Type B pancreatic cell (in vitro differentiated cells): ENCODE results near the gene CSRP2. TPM values are rescaled to one million over a fixed set of nuclear protein-coding genes. Genes with fewer than 3 reads are reported as not detected.
A peak's percentile ranks its signal among the peaks of the same experiment; 100 is the strongest.

Experiments
- DNase-seq: peaks from one replicate; pipeline ENCODE4 v3.0.0; 2021; ENCODE audit warnings: mixed read lengths; ENCODE audit not compliant: unreplicated experiment; ENCODE audit errors: extremely low spot score
- H3K27ac Mint-ChIP-seq: 2 replicates; pipeline ENCODE4 v1.8.0; 2021; ENCODE audit warnings: mild to moderate bottlenecking, mixed read lengths
- H3K27me3 Mint-ChIP-seq: 2 replicates; pipeline ENCODE4 v1.8.0; 2021; ENCODE audit warnings: mixed read lengths
- H3K36me3 Mint-ChIP-seq: 2 replicates; pipeline ENCODE4 v1.8.0; 2021; ENCODE audit warnings: mixed read lengths
- H3K4me1 Mint-ChIP-seq: one replicate; pipeline ENCODE4 v1.8.0; 2021; ENCODE audit warnings: mixed read lengths; ENCODE audit not compliant: unreplicated experiment
- H3K4me3 Mint-ChIP-seq: 2 replicates; pipeline ENCODE4 v1.8.0; 2021; ENCODE audit warnings: mild to moderate bottlenecking, mixed read lengths
- H3K9me3 Mint-ChIP-seq: 2 replicates; pipeline ENCODE4 v1.8.0; 2021; ENCODE audit warnings: mixed read lengths
- CTCF ChIP-seq: fragments of 200-600 bp; sonication (generic); conservative IDR thresholded peaks from 2 replicates; pipeline ENCODE4 v1.5.0; 2021; ENCODE audit warnings: antibody characterized with exemption, mild to moderate bottlenecking
- total RNA-seq: library from RNA; stranded (reverse); gene quantifications from 2 replicates; pipeline ENCODE4 v1.2.1, GENCODE V29; 2021; ENCODE audit warnings: low replicate concordance

Gene CSRP2
- total RNA-seq, 1 donor from 2014 or later, result 88.9 TPM

- peak; percentile 4 for TF ChIP-seq CTCF
- H3K4me1 Mint-ChIP-seq, result peaks cover 30% of the 10 kb centered on the region
- H3K4me3 Mint-ChIP-seq, result peak overlapping the region; percentile 91
- H3K36me3 Mint-ChIP-seq, result peaks cover 4% of the 10 kb centered on the region
- H3K9me3 Mint-ChIP-seq, result peaks cover 4% of the 10 kb centered on the region
- peak overlapping the region; percentile 93 for H3K27ac Mint-ChIP-seq
- H3K27me3 Mint-ChIP-seq, result no peaks in the 10 kb centered on the region
- DNase-seq, result no peak
Observed at GRCh38 chr12:76879710-76880518, 1.1 kb upstream of the CSRP2 start.

GRCh38 chr12:76878099-76878898 lies 520 bp downstream of the CSRP2 start:
- peak overlapping the region; percentile 92 for H3K27ac Mint-ChIP-seq
- peak; percentile 67 for TF ChIP-seq CTCF
- H3K4me1 Mint-ChIP-seq, result peaks cover 39% of the 10 kb centered on the region
- peak; percentile 72 for DNase-seq
- peak overlapping the region; percentile 99 for H3K4me3 Mint-ChIP-seq
- H3K36me3 Mint-ChIP-seq, result peaks cover 13% of the 10 kb centered on the region
- H3K27me3 Mint-ChIP-seq, result no peaks in the 10 kb centered on the region
- H3K9me3 Mint-ChIP-seq, result peaks cover 5% of the 10 kb centered on the region

- Mint-ChIP-seq H3K4me1 (peaks cover 44% of the 10 kb centered on the region), H3K4me3 (peak overlapping the region; percentile 99), H3K27me3 (no peaks in the 10 kb centered on the region), H3K27ac (no peak overlapping the region), H3K36me3 (peaks cover 25% of the 10 kb centered on the region), H3K9me3 (peaks cover 5% of the 10 kb centered on the region)
- no peak for TF ChIP-seq CTCF
- no peak for DNase-seq
Observed at GRCh38 chr12:76876696-76877229, 2.1 kb downstream of the CSRP2 start.

- TF ChIP-seq CTCF, result no peak
- Mint-ChIP-seq H3K9me3 (peaks cover 5% of the 10 kb centered on the region), H3K4me3 (no peak overlapping the region), H3K4me1 (peaks cover 40% of the 10 kb centered on the region), H3K27ac (no peak overlapping the region), H3K27me3 (no peaks in the 10 kb centered on the region), H3K36me3 (peaks cover 28% of the 10 kb centered on the region)
- no peak for DNase-seq
Observed at GRCh38 chr12:76874491-76875190, 4.2 kb downstream of the CSRP2 start.

- DNase-seq, result no peak
- H3K9me3 Mint-ChIP-seq, result peaks cover 5% of the 10 kb centered on the region
- H3K36me3 Mint-ChIP-seq, result peaks cover 30% of the 10 kb centered on the region
- H3K27ac Mint-ChIP-seq, result no peak overlapping the region
- peaks cover 37% of the 10 kb centered on the region for H3K4me1 Mint-ChIP-seq
- no peak overlapping the region for H3K4me3 Mint-ChIP-seq
- H3K27me3 Mint-ChIP-seq, result no peaks in the 10 kb centered on the region
- no peak for TF ChIP-seq CTCF
Observed at GRCh38 chr12:76874027-76874426, 4.8 kb downstream of the CSRP2 start.
